Ectodermal cell (in vitro differentiated cells): ENCODE measurements around the gene ZDHHC17. TPM values are rescaled to one million over a fixed set of nuclear protein-coding genes. Genes with fewer than 3 reads are reported as not detected.
"Not testable (repeated sequence)": the region's sequence is repeated elsewhere in the genome, so short reads cannot be mapped to it uniquely, and the experiment has no call there.

Experiments used
- H3K27ac ChIP-seq: 2 replicates; pipeline ENCODE4 v1.7.0; 2013; ENCODE audit warnings: mild to moderate bottlenecking, low read depth, low read length; ENCODE audit not compliant: insufficient read depth, poor library complexity, severe bottlenecking
- H3K27me3 ChIP-seq: 2 replicates; pipeline ENCODE4 v1.7.0; 2013; ENCODE audit warnings: mild to moderate bottlenecking, low read length; ENCODE audit not compliant: insufficient read depth, control insufficient read depth, poor library complexity, severe bottlenecking
- H3K36me3 ChIP-seq: one replicate; pipeline ENCODE4 v1.7.0; 2013; ENCODE audit warnings: low read length; ENCODE audit not compliant: control insufficient read depth, insufficient read depth
- H3K4me1 ChIP-seq: one replicate; pipeline ENCODE4 v1.7.0; 2013; ENCODE audit warnings: low read length; ENCODE audit not compliant: control insufficient read depth, insufficient read depth
- H3K4me3 ChIP-seq: 2 replicates; pipeline ENCODE4 v1.7.0; 2013; ENCODE audit warnings: low read depth, low read length, control low read depth; ENCODE audit not compliant: insufficient read depth
- H3K9me3 ChIP-seq: 2 replicates; pipeline ENCODE4 v1.7.0; 2013; ENCODE audit warnings: mild to moderate bottlenecking, low read length, moderate library complexity; ENCODE audit not compliant: control insufficient read depth
- WGBS, 2 experiments: methylation state at CpG; one replicate each; pipeline ENCODE4 v1.1.7; 2013; ENCODE audit warnings: missing lambda C conversion rate in 2 of 2; 5-methylcytosine and 5-hydroxymethylcytosine counted together
- polyA plus RNA-seq, 4 experiments: library from polyadenylated mRNA; stranded (reverse); fragments of 50-300 nt; gene quantifications; one replicate each; pipeline ENCODE4 v1.2.3, GENCODE V29; 2013

Gene ZDHHC17, protein sequence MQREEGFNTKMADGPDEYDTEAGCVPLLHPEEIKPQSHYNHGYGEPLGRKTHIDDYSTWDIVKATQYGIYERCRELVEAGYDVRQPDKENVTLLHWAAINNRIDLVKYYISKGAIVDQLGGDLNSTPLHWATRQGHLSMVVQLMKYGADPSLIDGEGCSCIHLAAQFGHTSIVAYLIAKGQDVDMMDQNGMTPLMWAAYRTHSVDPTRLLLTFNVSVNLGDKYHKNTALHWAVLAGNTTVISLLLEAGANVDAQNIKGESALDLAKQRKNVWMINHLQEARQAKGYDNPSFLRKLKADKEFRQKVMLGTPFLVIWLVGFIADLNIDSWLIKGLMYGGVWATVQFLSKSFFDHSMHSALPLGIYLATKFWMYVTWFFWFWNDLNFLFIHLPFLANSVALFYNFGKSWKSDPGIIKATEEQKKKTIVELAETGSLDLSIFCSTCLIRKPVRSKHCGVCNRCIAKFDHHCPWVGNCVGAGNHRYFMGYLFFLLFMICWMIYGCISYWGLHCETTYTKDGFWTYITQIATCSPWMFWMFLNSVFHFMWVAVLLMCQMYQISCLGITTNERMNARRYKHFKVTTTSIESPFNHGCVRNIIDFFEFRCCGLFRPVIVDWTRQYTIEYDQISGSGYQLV
- 45.2 TPM for polyA plus RNA-seq (2013, experiment 1 of 4)
- polyA plus RNA-seq (2013, experiment 2 of 4), result 53.6 TPM
- polyA plus RNA-seq (2013, experiment 3 of 4), result 45.5 TPM
- 50.5 TPM for polyA plus RNA-seq (2013, experiment 4 of 4)

DNA sequence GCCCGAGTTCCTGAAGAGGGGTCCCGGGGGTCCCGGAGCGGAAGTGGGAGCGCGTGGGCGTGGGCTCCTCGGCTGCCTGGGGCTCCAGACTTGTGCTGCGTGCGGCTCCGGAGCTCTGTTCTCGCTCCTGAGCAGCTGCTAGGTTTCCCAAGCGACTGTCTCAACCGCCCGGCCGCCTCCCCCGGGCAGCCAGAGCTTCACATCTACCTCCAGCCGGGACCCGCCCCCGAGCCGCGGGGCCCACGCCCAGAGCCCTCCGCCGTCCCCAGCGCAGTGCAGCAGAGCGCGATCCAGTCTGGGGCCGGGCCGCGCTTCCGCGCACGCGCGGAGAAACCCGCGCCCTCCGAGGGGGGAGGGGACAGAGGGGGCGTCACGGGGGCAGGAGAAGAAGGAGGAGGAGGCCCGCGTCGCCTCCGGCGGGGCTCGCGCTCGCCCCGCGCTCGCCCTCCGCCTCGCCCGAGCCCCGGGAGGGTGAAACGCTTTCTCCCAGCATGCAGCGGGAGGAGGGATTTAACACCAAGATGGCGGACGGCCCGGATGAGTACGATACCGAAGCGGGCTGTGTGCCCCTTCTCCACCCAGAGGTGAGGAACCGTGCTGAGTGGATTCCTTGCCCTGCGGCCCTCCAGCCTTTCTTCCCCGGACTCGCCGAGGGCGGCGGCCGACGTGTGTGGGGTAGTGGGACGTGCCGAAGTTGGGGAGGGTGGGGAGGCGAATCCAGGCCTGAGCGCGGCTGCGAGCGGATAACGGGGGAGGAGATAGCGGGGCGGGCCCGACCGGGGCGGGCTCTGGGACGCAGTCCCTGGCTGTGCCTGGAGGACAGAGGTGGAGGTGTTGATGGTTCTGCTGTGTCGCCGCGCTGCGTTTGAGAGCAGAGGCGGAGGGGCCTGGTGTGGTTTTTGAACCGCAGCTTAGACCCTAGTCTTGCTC, at the start of gene ZDHHC17:
Gene ZDHHC17, plus strand, starts transcription at position 370 of the 930 bp plus-strand sequence. Its CDS starts 122 bp downstream, at position 492.
- Histone ChIP-seq H3K27me3 (no peaks in the 10 kb centered on the region), H3K4me1 (no peaks in the 10 kb centered on the region), H3K4me3 (peak within 1 kb of the TSS; percentile 94), H3K27ac (peak within 1 kb of the TSS; percentile 99), H3K9me3 (no peaks in the 10 kb centered on the region), H3K36me3 (no peaks in the 10 kb centered on the region)
- 0 to 1% methylated on average over 93 of the region's 93 CpGs for WGBS, 2 experiments

DNA sequence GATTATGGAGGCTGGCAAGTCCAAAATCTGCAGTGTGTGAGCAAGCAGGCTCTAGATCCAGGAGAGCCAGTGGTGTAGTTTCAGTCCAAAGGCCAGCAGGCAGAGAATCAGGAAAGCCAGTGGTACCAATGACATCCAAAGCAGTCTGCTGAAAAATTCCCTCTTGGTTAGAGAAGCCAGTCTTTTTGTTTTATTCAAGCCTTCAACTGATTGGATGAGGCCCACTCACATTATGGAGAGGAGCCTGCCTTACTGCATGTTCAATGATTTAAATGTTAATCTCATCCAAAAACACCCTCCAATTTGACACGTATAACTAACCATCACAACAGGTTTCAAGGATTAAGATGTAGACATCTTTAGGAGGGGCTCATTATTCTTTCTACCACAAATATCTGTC, 49.5 kb upstream of the ZDHHC17 start:
- no peak overlapping the region for H3K4me3 ChIP-seq
- H3K9me3 ChIP-seq, result no peaks in the 10 kb centered on the region
- no peaks in the 10 kb centered on the region for H3K36me3 ChIP-seq
- H3K4me1 ChIP-seq, result no peaks in the 10 kb centered on the region
- no peak overlapping the region for H3K27ac ChIP-seq
- no peaks in the 10 kb centered on the region for H3K27me3 ChIP-seq
- WGBS, 2 experiments, result 82 to 86% methylated on average over 1 of the region's 1 CpG

DNA sequence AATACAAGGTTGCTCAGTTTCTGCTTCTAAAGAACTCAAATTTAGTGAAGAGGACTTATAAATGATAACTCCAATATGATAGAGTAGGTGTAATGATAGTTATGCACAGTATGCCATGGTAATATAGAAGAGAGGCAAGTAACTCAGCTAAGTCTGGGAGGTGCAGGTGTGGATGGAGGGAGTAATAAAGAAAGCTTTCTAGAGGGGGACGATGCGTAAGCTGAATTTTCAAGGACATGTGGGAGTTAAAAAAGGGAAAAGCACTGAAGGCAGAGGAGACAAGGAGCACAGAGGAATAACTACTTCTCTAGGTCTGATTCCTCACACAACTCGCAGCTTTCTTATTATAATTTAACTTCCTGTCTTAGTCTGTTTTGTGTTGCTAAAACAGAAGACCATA, 49.1 kb upstream of the ZDHHC17 start:
- H3K9me3 ChIP-seq, result no peaks in the 10 kb centered on the region
- H3K36me3 ChIP-seq, result no peaks in the 10 kb centered on the region
- 85 to 94% methylated on average over 2 to 3 of the region's 3 CpGs for WGBS, 2 experiments
- H3K4me1 ChIP-seq, result no peaks in the 10 kb centered on the region
- no peaks in the 10 kb centered on the region for H3K27me3 ChIP-seq
- no peak overlapping the region for H3K4me3 ChIP-seq
- H3K27ac ChIP-seq, result no peak overlapping the region

DNA sequence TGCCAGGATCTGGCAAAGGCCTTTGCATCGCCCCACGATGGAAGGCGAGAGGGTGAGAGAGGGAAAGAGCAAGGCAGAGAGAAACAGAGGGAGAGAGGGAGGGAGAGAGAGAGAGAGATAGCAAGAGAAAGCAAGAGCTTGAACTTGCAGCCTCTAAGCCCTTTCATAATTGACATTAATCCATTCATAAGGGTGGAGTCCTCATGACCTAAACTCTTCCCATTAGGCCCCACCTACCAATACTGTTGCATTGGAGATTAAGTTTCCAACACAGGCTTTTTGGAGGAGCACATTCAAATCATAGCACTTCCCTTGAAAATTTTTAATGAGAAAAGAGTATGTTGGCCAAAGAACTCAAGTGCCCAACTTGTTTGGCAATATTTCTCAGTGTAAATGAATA, 48.6 kb upstream of the ZDHHC17 start:
- Histone ChIP-seq H3K4me3 (no peak overlapping the region), H3K36me3 (no peaks in the 10 kb centered on the region), H3K9me3 (no peaks in the 10 kb centered on the region), H3K4me1 (no peaks in the 10 kb centered on the region), H3K27me3 (no peaks in the 10 kb centered on the region), H3K27ac (no peak overlapping the region)
- 83 to 87% methylated on average over 3 of the region's 3 CpGs for WGBS, 2 experiments

DNA sequence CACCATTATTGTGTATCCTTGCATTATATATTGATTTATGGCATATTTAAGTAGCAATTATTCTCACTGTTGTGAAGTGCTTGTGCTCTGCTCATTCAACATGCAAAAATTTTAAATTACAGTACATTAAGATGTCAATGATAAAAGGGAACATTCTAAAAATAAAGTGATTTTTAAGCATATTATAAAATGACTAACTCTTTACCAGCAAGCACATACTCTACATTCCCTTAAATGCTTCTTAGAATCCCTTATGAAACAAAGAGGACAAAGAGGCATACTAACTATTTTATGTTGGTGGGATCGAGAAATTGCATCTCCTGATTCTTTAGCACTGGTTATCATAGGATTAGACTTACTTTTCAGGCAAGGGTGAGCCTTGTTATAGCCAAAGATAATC, 46.6 kb upstream of the ZDHHC17 start:
- Histone ChIP-seq H3K9me3 (no peaks in the 10 kb centered on the region), H3K36me3 (no peaks in the 10 kb centered on the region), H3K27ac (no peak overlapping the region), H3K4me3 (no peak overlapping the region), H3K4me1 (no peaks in the 10 kb centered on the region), H3K27me3 (no peaks in the 10 kb centered on the region)
- WGBS, 2 experiments, result 95 to 100% methylated on average over 1 of the region's 1 CpG

DNA sequence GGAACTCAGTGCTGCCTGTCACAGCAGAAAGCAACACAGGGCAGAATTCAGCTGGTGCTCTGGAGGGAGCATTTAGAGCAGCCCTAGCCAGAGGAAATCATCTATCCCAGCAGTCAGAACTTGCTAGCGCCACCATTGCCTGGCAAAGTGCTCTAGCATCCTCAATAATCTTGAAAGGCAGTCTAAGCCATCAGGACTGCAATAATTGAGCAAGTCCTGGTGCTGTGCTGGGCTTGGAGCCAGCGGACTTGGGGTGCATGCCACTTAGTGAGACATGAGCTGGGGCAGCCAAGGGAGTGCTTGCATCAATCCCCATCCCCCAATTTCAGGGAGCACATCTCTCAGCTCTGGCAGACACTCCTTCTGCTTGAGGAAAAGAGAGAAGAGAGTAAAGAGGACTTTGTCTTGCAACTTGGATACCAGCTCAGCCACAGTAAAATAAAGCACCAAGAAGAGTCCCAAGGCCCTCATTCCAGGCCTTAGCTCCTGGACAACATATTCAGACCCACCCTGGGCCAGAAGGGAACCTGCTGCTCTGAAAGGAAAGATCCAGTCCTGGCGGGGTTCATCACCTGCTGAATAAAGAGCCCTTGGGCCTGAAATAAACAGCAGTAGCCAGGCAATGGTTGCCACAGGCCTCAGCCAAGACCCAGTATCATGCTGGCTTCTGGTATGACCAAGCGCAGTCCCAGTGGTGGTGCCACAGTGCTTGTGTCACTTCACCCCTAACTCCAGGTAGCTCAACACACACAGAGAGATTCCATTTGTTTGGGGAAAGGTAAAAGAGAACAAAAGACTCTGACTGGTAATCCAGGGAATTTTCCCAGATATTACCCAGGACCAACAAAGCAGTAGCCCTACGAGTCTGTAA, 44.5 kb upstream of the ZDHHC17 start:
- no peaks in the 10 kb centered on the region for H3K4me1 ChIP-seq
- no peaks in the 10 kb centered on the region for H3K36me3 ChIP-seq
- WGBS, 2 experiments, result 89 to 95% methylated on average over 5 of the region's 5 CpGs
- no peaks in the 10 kb centered on the region for H3K27me3 ChIP-seq
- no peak overlapping the region for H3K27ac ChIP-seq
- no peaks in the 10 kb centered on the region for H3K9me3 ChIP-seq
- no peak overlapping the region for H3K4me3 ChIP-seq

DNA sequence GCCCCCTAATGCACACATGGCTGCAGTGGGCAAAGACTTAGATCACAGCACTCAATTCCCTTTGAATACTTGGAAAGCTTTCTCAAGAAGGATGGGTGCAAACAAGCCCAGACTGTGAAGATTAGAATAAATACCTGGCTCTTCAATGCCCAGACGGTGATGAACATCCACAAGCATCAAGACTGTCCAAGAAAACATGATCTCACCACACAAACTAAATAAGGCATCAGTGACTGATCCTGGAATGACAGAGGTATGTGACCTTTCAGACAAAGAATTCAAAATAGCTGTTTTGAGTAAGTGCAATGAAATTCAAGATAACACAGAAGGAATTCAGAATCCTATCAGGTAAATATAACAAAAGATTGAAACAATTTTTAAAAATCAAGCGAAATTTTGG, 43.8 kb upstream of the ZDHHC17 start:
- Histone ChIP-seq H3K4me3 (no peak overlapping the region), H3K27ac (no peak overlapping the region), H3K36me3 (no peaks in the 10 kb centered on the region), H3K27me3 (no peaks in the 10 kb centered on the region), H3K4me1 (no peaks in the 10 kb centered on the region), H3K9me3 (no peaks in the 10 kb centered on the region)
- 94 to 100% methylated on average over 2 of the region's 2 CpGs for WGBS, 2 experiments

DNA sequence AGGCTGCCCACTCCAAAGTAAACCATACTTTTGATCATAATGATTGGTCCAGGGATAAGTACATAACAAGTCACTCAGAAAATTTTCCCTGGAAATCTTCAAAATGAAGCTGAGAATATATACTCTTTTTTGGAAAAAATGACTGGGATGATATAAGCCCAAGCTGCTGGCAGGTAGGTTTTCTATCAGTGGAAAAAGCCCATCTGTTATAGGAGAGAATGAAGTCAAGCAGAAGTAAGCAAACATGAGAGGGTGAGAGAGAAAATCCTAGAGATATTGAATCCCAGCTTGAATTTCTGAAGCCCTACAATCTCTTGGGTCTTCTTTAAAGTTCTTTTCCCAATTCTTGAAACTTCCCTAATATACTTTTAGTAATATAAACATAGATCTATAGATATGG, 37.3 kb upstream of the ZDHHC17 start:
- H3K4me1 ChIP-seq, result no peaks in the 10 kb centered on the region
- no peaks in the 10 kb centered on the region for H3K9me3 ChIP-seq
- no peak overlapping the region for H3K4me3 ChIP-seq
- H3K36me3 ChIP-seq, result no peaks in the 10 kb centered on the region
- no peak overlapping the region for H3K27ac ChIP-seq
- no peaks in the 10 kb centered on the region for H3K27me3 ChIP-seq

GRCh38 chr12:76732188-76732587, 31.7 kb upstream of the ZDHHC17 start:
- not testable (repeated sequence) for H3K27me3 ChIP-seq, H3K9me3 ChIP-seq, H3K36me3 ChIP-seq, H3K27ac ChIP-seq, H3K4me1 ChIP-seq, H3K4me3 ChIP-seq
- WGBS, 2 experiments, result 85 to 94% methylated on average over 3 of the region's 3 CpGs
